K562 (cell line): ENCODE data around the gene CD99L2. TPM values are rescaled to one million over a fixed set of nuclear protein-coding genes. Genes with fewer than 3 reads are reported as not detected.

Source experiments
- ATAC-seq: fragments of 200-7000 bp; cut with Tn5 transposase; 3 replicates; pipeline ENCODE4 v1.9.1; 2020; ENCODE audit warnings: moderate library complexity
- BruUV-seq: library from RNA; stranded (reverse); fragments of 400-500 nt; replicated peaks from 2 replicates; lab custom pipeline; 2021; lab: Mats Ljungman, UMichigan
- CTCF ChIA-PET: fragments of 300-600 bp; formaldehyde crosslinking; extraction: SDS; loops from one replicate; lab custom pipeline; 2021; ENCODE audit warnings: low intra/inter-chr PET ratio; lab: Yijun Ruan, JAX
- POLR2A ChIA-PET: fragments of 300-600, 350-650 bp; sonication (Branson Sonifier 250); formaldehyde crosslinking; extraction: SDS; loops from one replicate; lab custom pipeline; 2021; ENCODE audit warnings: antibody characterized with exemption, inconsistent platforms; lab: Yijun Ruan, JAX
- DNase-seq, 4 experiments: peaks; one replicate each; pipeline versions ENCODE4 v3.0.0 to v3.0.0-alpha.2; 2011 to 2018; ENCODE audit warnings: low spot score in 3 of 4, mixed read lengths in 3 of 4; ENCODE audit errors: extremely low read depth in 1 of 4
- FAIRE-seq: peaks from 2 replicates; lab custom pipeline; 2011; peaks lifted over from hg19 to GRCh38; lab: Jason Lieb, UNC
- H2AFZ ChIP-seq: 2 replicates; pipeline ENCODE4 v1.6.0; 2011; ENCODE audit warnings: low read depth, low read length, control low read depth, inconsistent platforms
- H3K27ac ChIP-seq: fragments of 200-600 bp; 3 replicates; pipeline ENCODE4 v1.8.0; 2011; ENCODE audit warnings: low read depth, mild to moderate bottlenecking, control low read depth, inconsistent platforms, low read length, moderate library complexity, mixed read lengths; ENCODE audit errors: extremely low read depth
- H3K27me3 ChIP-seq, 2 experiments: fragments of 300-600 bp in 1 of 2; 2 replicates in 1 of 2; 3 replicates in 1 of 2; pipeline versions ENCODE4 v1.6.0 to v1.8.0; 2011; ENCODE audit warnings: inconsistent platforms in 2 of 2, low read length in 2 of 2, mild to moderate bottlenecking in 1 of 2, mixed read lengths in 1 of 2, moderate library complexity in 1 of 2; ENCODE audit not compliant: control insufficient read depth in 2 of 2, insufficient read depth in 2 of 2
- H3K36me3 ChIP-seq: fragments of 300-600 bp; 3 replicates; pipeline ENCODE4 v1.8.0; 2011; ENCODE audit warnings: mild to moderate bottlenecking, low read length, inconsistent platforms; ENCODE audit not compliant: control insufficient read depth, insufficient read depth
- H3K4me1 ChIP-seq, 2 experiments: fragments of 200-600 bp in 1 of 2; replicated peaks in 1 of 2; 2 replicates in 1 of 2; 3 replicates in 1 of 2; pipeline versions ENCODE4 v1.5.1 to v1.8.0; 2011; ENCODE audit warnings: inconsistent platforms in 2 of 2, low read length in 2 of 2, mild to moderate bottlenecking in 1 of 2, mixed read lengths in 1 of 2, moderate library complexity in 1 of 2; ENCODE audit not compliant: control insufficient read depth in 2 of 2, insufficient read depth in 2 of 2
- H3K4me2 ChIP-seq: 2 replicates; pipeline ENCODE4 v1.6.1; 2011; ENCODE audit warnings: low read length, control low read depth, inconsistent platforms, mixed read lengths; ENCODE audit not compliant: insufficient read depth
- H3K4me3 ChIP-seq: fragments of 200-600 bp; sonication (generic), shearing (Covaris generic); 2 replicates; pipeline ENCODE4 v1.5.1; 2016; ENCODE audit warnings: control low read depth, inconsistent platforms
- H3K79me2 ChIP-seq: fragments of 200-600 bp; 3 replicates; pipeline ENCODE4 v1.8.0; 2011; ENCODE audit warnings: low read length, inconsistent platforms; ENCODE audit not compliant: control insufficient read depth, insufficient read depth
- H3K9ac ChIP-seq, 2 experiments: 2 replicates each; pipeline versions ENCODE4 v1.6.0 to v1.6.1; 2011; ENCODE audit warnings: low read depth in 2 of 2, low read length in 2 of 2, control low read depth in 1 of 2, inconsistent platforms in 1 of 2, mild to moderate bottlenecking in 1 of 2, mixed read lengths in 1 of 2; ENCODE audit not compliant: insufficient read depth in 1 of 2
- H3K9me1 ChIP-seq: one replicate; pipeline ENCODE4 v1.6.0; 2011; ENCODE audit warnings: inconsistent platforms, mild to moderate bottlenecking, low read length, moderate library complexity; ENCODE audit not compliant: control insufficient read depth, insufficient read depth
- H3K9me3 ChIP-seq: replicated peaks from 2 replicates; pipeline ENCODE4 v1.5.1; 2011; ENCODE audit warnings: low read depth, low read length, inconsistent platforms; ENCODE audit not compliant: control insufficient read depth, insufficient read depth
- H4K20me1 ChIP-seq: replicated peaks from 2 replicates; pipeline ENCODE4 v1.6.1; 2011; ENCODE audit warnings: low read length, inconsistent platforms, mixed read lengths; ENCODE audit not compliant: control insufficient read depth, insufficient read depth
- ARID1B ChIP-seq: fragments of 450-650 bp; IDR thresholded peaks from 2 replicates; pipeline ENCODE4 v1.6.1; 2016; ENCODE audit warnings: antibody characterized with exemption, mild to moderate bottlenecking, inconsistent platforms
- ARID4B ChIP-seq: sonication (generic); formaldehyde crosslinking; IDR thresholded peaks from 2 replicates; pipeline ENCODE4 v1.8.0; 2022; ENCODE audit warnings: mild to moderate bottlenecking, missing genetic modification reagents
- BACH1 ChIP-seq: fragments of 200-800 bp; sonication (Bioruptor generic); IDR thresholded peaks from 2 replicates; pipeline ENCODE4 v1.6.1; 2016; ENCODE audit warnings: missing genetic modification characterization, missing compliant biosample characterization
- C11orf30 ChIP-seq: fragments of 450-650 bp; IDR thresholded peaks from 2 replicates; pipeline ENCODE4 v1.6.1; 2016; ENCODE audit warnings: low read depth, mild to moderate bottlenecking
- HDGF ChIP-seq: fragments of 450-650 bp; IDR thresholded peaks from 2 replicates; pipeline ENCODE4 v1.6.1; 2016
- HMBOX1 ChIP-seq: sonication (generic); IDR thresholded peaks from 2 replicates; pipeline ENCODE4 v1.6.1; 2016
- MAFG ChIP-seq: fragments of 450-650 bp; conservative IDR thresholded peaks from 2 replicates; pipeline ENCODE4 v1.6.1; 2016; ENCODE audit warnings: missing genetic modification characterization, missing compliant biosample characterization
- MAFK ChIP-seq: IDR thresholded peaks from 2 replicates; pipeline ENCODE4 v1.6.1; 2011; ENCODE audit warnings: low read length, improper control_type of control experiment
- MNT ChIP-seq, 2 experiments: fragments of 450-650 bp; conservative IDR thresholded peaks; 2 replicates each; pipeline ENCODE4 v1.6.1; 2017; ENCODE audit warnings: mild to moderate bottlenecking in 2 of 2, moderate library complexity in 2 of 2
- NFE2 ChIP-seq: IDR thresholded peaks from 2 replicates; pipeline ENCODE4 v1.6.1; 2014; ENCODE audit warnings: antibody characterized with exemption, low read depth
- WGBS: fragments of 100-300 bp; shearing (Covaris generic); methylation state at CpG from one replicate; pipeline ENCODE4 v1.1.6; 2016; ENCODE audit warnings: low coverage, mixed read lengths; ENCODE audit not compliant: insufficient coverage; ENCODE audit errors: missing lambda C conversion rate; 5-methylcytosine and 5-hydroxymethylcytosine counted together
- in situ Hi-C: fragments of 300-500 bp; cut with MboI; formaldehyde crosslinking; loops from 4 replicates; pipeline ENCODE4 v1.15.0; 2018; ENCODE audit warnings: inconsistent platforms, mixed read lengths
- intact Hi-C: fragments of 100-400 bp; cut with micrococcal nuclease; formaldehyde crosslinking; loops from 2 replicates; pipeline ENCODE4 v1.14.2; 2022
- polyA plus RNA-seq, 8 experiments: library from polyadenylated mRNA; depleted of rRNA in 4 of 8; stranded (reverse) in 5 of 8; unstranded in 3 of 8; fragments of >200 nt; fragmentation: Nextera tagmentation in 2 of 8; fragmentation: Illumina TruSeq in 1 of 8; extraction: Ambion mirVana in 2 of 8; extraction: Trizol in 1 of 8; gene quantifications; 2 replicates each; pipeline versions ENCODE4 v1.2.1 to v1.2.3, GENCODE V29; 2011 to 2014; ENCODE audit warnings: inconsistent platforms in 1 of 8, missing spikeins in 1 of 8
- total RNA-seq, 7 experiments: library from RNA; depleted of rRNA in 6 of 7; stranded (reverse); fragments of >200 nt in 6 of 7; fragmentation: Illumina TruSeq in 2 of 7; extraction: Trizol in 2 of 7; gene quantifications; 2 replicates each; pipeline versions ENCODE4 v1.2.1 to v1.2.3, GENCODE V29; 2011 to 2021; ENCODE audit warnings: low replicate concordance in 1 of 7

The CD99L2 gene
- total and polyA plus RNA-seq, 9 of the 15 experiments (the other 6 are each of a cell fraction or from before 2014, with no cell fraction given), result 0.76 to 19.0 (median 11.9) TPM

GRCh38 chrX:150913511-150913910 is 15.0 kb upstream of the CD99L2 start:
- ChIA-PET POLR2A (no interaction called here), CTCF (no interaction called here)
- 34% methylated on average over 5 of the region's 9 CpGs for WGBS
- Histone ChIP-seq H2AFZ (peak overlapping the region; percentile 79), H4K20me1 (no peaks in the 10 kb centered on the region), H3K27me3 (no peaks in the 10 kb centered on the region), H3K36me3 (no peaks in the 10 kb centered on the region), H3K4me2 (no peak overlapping the region), H3K9me3 (no peaks in the 10 kb centered on the region), H3K9me1 (no peaks in the 10 kb centered on the region), H3K4me1 (no peaks in the 10 kb centered on the region; a peak in 1 of 5 replicates), H3K79me2 (no peaks in the 10 kb centered on the region), H3K27ac (no peak overlapping the region), H3K4me3 (no peak overlapping the region), H3K9ac (no peak overlapping the region)
- no TSS peak for BruUV-seq
- DNase-seq (peak in 1 of 4 experiments; percentile 34), FAIRE-seq (peak; percentile 26), ATAC-seq (peak; percentile 72)
- in situ Hi-C loops (no loop called here), intact Hi-C loops (no loop called here)
- TF ChIP-seq C11orf30 (peak; percentile 87), NFE2 (peak; percentile 81), MNT (conservative IDR thresholded peaks at IDR 0.05) (peak; percentile 34 to 48; a peak in 2 of 4 replicates), ARID4B (no peak), HMBOX1 (peak; percentile 41; the same call in 1 of the 2 replicates), MAFK (peak; percentile 65; the same call in 1 of the 2 replicates), MAFG (tag) (peak; percentile 92), BACH1 (peak; percentile 66; the same call in 1 of the 2 replicates), HDGF (no peak), ARID1B (0 out of 2 replicates have a peak, but pooled peaks have one; percentile 24)
